NCI-H2196 (cell line): Measurements from ENCODE around the gene FADS3.

ENCODE experiments used
- DNase-seq: peaks from one replicate; lab custom pipeline; 2025; ENCODE audit not compliant: unreplicated experiment; lab: John Stamatoyannopoulos, UW

Gene FADS3

GRCh38 chr11:61913699-61914395, 22.5 kb upstream of the FADS3 start:
- no peak for DNase-seq

GRCh38 chr11:61912991-61913698, 21.8 kb upstream of the FADS3 start:
- no peak for DNase-seq

GRCh38 chr11:61912530-61912898, 21.2 kb upstream of the FADS3 start:
- no peak for DNase-seq

GRCh38 chr11:61911701-61912529, 20.6 kb upstream of the FADS3 start:
- no peak for DNase-seq

GRCh38 chr11:61911128-61911700, 19.9 kb upstream of the FADS3 start:
- no peak for DNase-seq

GRCh38 chr11:61910187-61911127, 19.1 kb upstream of the FADS3 start:
- DNase-seq: no peak

GRCh38 chr11:61908730-61909316, 17.5 kb upstream of the FADS3 start:
- no peak for DNase-seq

GRCh38 chr11:61907871-61908729, 16.8 kb upstream of the FADS3 start:
- no peak for DNase-seq

GRCh38 chr11:61907282-61907681, 15.9 kb upstream of the FADS3 start:
- DNase-seq: no peak

GRCh38 chr11:61906522-61906909, 15.2 kb upstream of the FADS3 start:
- no peak for DNase-seq

GRCh38 chr11:61905801-61906521, 14.6 kb upstream of the FADS3 start:
- no peak for DNase-seq

GRCh38 chr11:61905067-61905696, 13.8 kb upstream of the FADS3 start:
- DNase-seq: no peak

GRCh38 chr11:61904539-61905048, 13.2 kb upstream of the FADS3 start:
- DNase-seq: no peak

- no peak for DNase-seq
These were observed 12.5 kb upstream of the FADS3 start for GRCh38 chr11:61903845-61904244.

- no peak for DNase-seq
These were observed 11.0 kb upstream of the FADS3 start for GRCh38 chr11:61902313-61902712.

GRCh38 chr11:61901397-61901796, 10.1 kb upstream of the FADS3 start:
- no peak for DNase-seq

- no peak for DNase-seq
These were observed 8.9 kb upstream of the FADS3 start for GRCh38 chr11:61900251-61900650.
